ENCODE data around the gene SEMA4G.

DNA sequence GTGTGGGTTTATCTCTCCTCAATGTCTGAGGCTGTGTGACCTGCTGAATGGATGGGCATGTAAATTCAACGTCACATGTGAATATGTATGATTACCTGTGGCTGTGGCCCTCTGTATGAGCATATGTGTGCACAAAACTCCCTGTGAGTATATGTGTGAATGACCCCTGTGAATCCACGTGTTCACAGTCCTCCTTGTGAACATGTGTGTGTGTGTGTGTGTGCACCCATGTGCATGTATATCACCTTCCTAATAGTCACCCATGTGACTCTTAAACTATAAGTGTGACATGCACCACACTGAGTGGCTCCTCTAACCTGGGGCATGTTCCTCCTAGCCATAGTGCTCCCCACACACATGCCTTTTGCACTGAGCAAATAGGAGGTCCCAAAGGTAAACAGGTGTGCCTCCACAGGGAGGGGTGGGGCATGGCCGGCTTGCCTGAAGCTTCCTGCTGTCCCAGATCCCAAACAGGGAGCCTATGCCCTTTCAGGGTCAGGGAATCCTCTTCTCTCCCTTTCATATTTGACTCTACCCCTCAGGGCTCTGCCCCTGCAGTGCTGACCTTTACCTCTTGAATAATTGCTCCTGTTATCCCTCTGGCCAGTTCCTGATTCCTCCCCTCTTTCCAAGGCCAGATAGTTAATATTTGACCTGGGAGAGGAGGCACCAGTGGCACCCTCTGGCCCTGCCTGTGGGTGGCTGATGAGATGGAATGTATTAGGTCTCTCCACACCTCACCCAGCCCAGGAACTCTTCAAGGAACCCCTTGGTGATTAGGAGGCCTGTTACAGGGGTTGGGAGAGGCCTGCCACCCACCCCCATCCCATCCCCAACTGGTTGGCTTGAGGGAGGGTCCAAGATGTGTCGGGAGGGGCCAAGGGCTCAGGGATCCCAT lies 1.9 kb downstream of the SEMA4G start:
- TF ChIP-seq TOX (CRISPR knock-in tag; IDR thresholded peaks at IDR 0.05; ENCODE audit: borderline replicate concordance) (no peak), SNAI2 (CRISPR knock-in tag; IDR thresholded peaks at IDR 0.05) (no peak), BACH2 (CRISPR knock-in tag; IDR thresholded peaks at IDR 0.05; ENCODE audit: borderline replicate concordance) (no peak)

Data from SK-N-SH treated with all-trans-retinoic acid at 6 μM for 48 hours (cell line).